Measurements from ENCODE around the gene XXYLT1. TPM values are rescaled to one million over a fixed set of nuclear protein-coding genes. Genes with fewer than 3 reads are reported as not detected.

The XXYLT1 gene
- total RNA-seq, 1 donor from 2014 or later, result 9.8 TPM

- Histone ChIP-seq H3K27me3 (no peaks in the 10 kb centered on the region), H3K9me3 (no peaks in the 10 kb centered on the region), H3K36me3 (peaks cover 4% of the 10 kb centered on the region), H3K4me3 (no peak overlapping the region), H3K4me1 (no peaks in the 10 kb centered on the region), H3K27ac (no peak overlapping the region)
- intact Hi-C loops (cut with DNase I), result no loop called here
- ATAC-seq (no peak), DNase-seq (peak; percentile 57)
- no peak for TF ChIP-seq CTCF (IDR thresholded peaks at IDR 0.05)
Observed at GRCh38 chr3:195071916-195072820, 198.8 kb downstream of the XXYLT1 start.

GRCh38 chr3:195071011-195071728 lies 199.8 kb downstream of the XXYLT1 start:
- DNase-seq (peak; percentile 54), ATAC-seq (no peak)
- Histone ChIP-seq H3K9me3 (no peaks in the 10 kb centered on the region), H3K4me3 (no peak overlapping the region), H3K36me3 (peaks cover 4% of the 10 kb centered on the region), H3K27ac (no peak overlapping the region), H3K27me3 (no peaks in the 10 kb centered on the region), H3K4me1 (no peaks in the 10 kb centered on the region)
- intact Hi-C loops (cut with DNase I), result no loop called here
- TF ChIP-seq CTCF (IDR thresholded peaks at IDR 0.05), result no peak

GRCh38 chr3:195070336-195070735 lies 200.6 kb downstream of the XXYLT1 start:
- no peaks in the 10 kb centered on the region for H3K4me1 ChIP-seq
- no peak for TF ChIP-seq CTCF (IDR thresholded peaks at IDR 0.05)
- intact Hi-C loops (cut with DNase I), result no loop called here
- no peak overlapping the region for H3K27ac ChIP-seq
- H3K9me3 ChIP-seq, result no peaks in the 10 kb centered on the region
- ATAC-seq (no peak), DNase-seq (no peak)
- no peak overlapping the region for H3K4me3 ChIP-seq
- no peaks in the 10 kb centered on the region for H3K27me3 ChIP-seq
- H3K36me3 ChIP-seq, result peaks cover 4% of the 10 kb centered on the region

GRCh38 chr3:195069501-195070251 lies 201.3 kb downstream of the XXYLT1 start:
- Histone ChIP-seq H3K27me3 (no peaks in the 10 kb centered on the region), H3K36me3 (peaks cover 4% of the 10 kb centered on the region), H3K4me1 (no peaks in the 10 kb centered on the region), H3K27ac (no peak overlapping the region), H3K4me3 (no peak overlapping the region), H3K9me3 (no peaks in the 10 kb centered on the region)
- intact Hi-C loops (cut with DNase I), result no loop called here
- DNase-seq (peak; percentile 60), ATAC-seq (no peak)
- no peak for TF ChIP-seq CTCF (IDR thresholded peaks at IDR 0.05)
